Smooth muscle cell (in vitro differentiated cells): Measurements from ENCODE around the gene SENP2. TPM values are rescaled to one million over a fixed set of nuclear protein-coding genes. Genes with fewer than 3 reads are reported as not detected.
"Not testable (repeated sequence)": the region's sequence is repeated elsewhere in the genome, so short reads cannot be mapped to it uniquely, and the experiment has no call there.

ENCODE experiments used
- DNase-seq: peaks from one replicate; lab custom pipeline; 2025; ENCODE audit not compliant: unreplicated experiment; lab: John Stamatoyannopoulos, UW
- H2AFZ ChIP-seq: fragments of 200-600 bp; sonication (generic); 2 replicates; pipeline ENCODE4 v1.6.0; 2016; ENCODE audit warnings: antibody characterized with exemption, low read depth, mild to moderate bottlenecking
- H3F3A ChIP-seq: fragments of 200-600 bp; sonication (generic); 2 replicates; pipeline ENCODE4 v1.6.0; 2017; ENCODE audit warnings: antibody characterized with exemption, low read depth
- H3K27ac ChIP-seq: fragments of 200-600 bp; sonication (generic); 2 replicates; pipeline ENCODE4 v1.5.1; 2016; ENCODE audit warnings: low read depth, mild to moderate bottlenecking
- H3K27me3 ChIP-seq: fragments of 200-600 bp; sonication (generic); 2 replicates; pipeline ENCODE4 v1.6.1; 2016; ENCODE audit warnings: low read depth, mild to moderate bottlenecking
- H3K36me3 ChIP-seq: fragments of 200-600 bp; sonication (generic); 2 replicates; pipeline ENCODE4 v1.5.1; 2016; ENCODE audit warnings: low read depth
- H3K4me1 ChIP-seq: fragments of 200-600 bp; sonication (generic); 2 replicates; pipeline ENCODE4 v1.5.1; 2016; ENCODE audit warnings: low read depth
- H3K4me2 ChIP-seq: fragments of 200-600 bp; sonication (generic); 2 replicates; pipeline ENCODE4 v1.6.0; 2016; ENCODE audit warnings: mild to moderate bottlenecking
- H3K4me3 ChIP-seq: fragments of 200-600 bp; sonication (generic); 2 replicates; pipeline ENCODE4 v1.5.1; 2016; ENCODE audit warnings: mild to moderate bottlenecking
- H3K79me2 ChIP-seq: fragments of 200-600 bp; sonication (generic); 2 replicates; pipeline ENCODE4 v1.6.0; 2016; ENCODE audit warnings: low read depth, mild to moderate bottlenecking
- H3K9ac ChIP-seq: fragments of 200-600 bp; sonication (generic); 2 replicates; pipeline ENCODE4 v1.6.0; 2016; ENCODE audit warnings: low read depth
- H3K9me3 ChIP-seq: fragments of 200-600 bp; sonication (generic); replicated peaks from 2 replicates; pipeline ENCODE4 v1.5.1; 2016; ENCODE audit warnings: low read depth
- H4K20me1 ChIP-seq: fragments of 200-600 bp; sonication (generic); 2 replicates; pipeline ENCODE4 v1.6.0; 2016; ENCODE audit warnings: low read depth
- WGBS: methylation state at CpG from one replicate; pipeline ENCODE4 v1.1.7; 2016; ENCODE audit warnings: low lambda C conversion rate; 5-methylcytosine and 5-hydroxymethylcytosine counted together
- polyA plus RNA-seq: library from polyadenylated mRNA; unstranded; fragments of >200 nt; fragmentation: Nextera tagmentation; extraction: Ambion mirVana; gene quantifications from 2 replicates; pipeline ENCODE4 v1.2.1, GENCODE V29; 2016
- total RNA-seq: library from RNA; depleted of rRNA; stranded (reverse); fragments of >200 nt; gene quantifications from 2 replicates; pipeline ENCODE4 v1.2.3, GENCODE V29; 2014
- TF ChIP-seq, protein P1 (sequence below): fragments of 200-600 bp; sonication (generic); IDR thresholded peaks from 2 replicates; pipeline ENCODE4 v1.5.1; 2017; ENCODE audit warnings: borderline replicate concordance, mild to moderate bottlenecking, antibody characterized with exemption; ENCODE audit not compliant: insufficient read depth, poor library complexity, severe bottlenecking

SENP2 gene
- total and polyA plus RNA-seq, 2 experiments from 2014 or later: 22.9 to 27.4 TPM

DNA sequence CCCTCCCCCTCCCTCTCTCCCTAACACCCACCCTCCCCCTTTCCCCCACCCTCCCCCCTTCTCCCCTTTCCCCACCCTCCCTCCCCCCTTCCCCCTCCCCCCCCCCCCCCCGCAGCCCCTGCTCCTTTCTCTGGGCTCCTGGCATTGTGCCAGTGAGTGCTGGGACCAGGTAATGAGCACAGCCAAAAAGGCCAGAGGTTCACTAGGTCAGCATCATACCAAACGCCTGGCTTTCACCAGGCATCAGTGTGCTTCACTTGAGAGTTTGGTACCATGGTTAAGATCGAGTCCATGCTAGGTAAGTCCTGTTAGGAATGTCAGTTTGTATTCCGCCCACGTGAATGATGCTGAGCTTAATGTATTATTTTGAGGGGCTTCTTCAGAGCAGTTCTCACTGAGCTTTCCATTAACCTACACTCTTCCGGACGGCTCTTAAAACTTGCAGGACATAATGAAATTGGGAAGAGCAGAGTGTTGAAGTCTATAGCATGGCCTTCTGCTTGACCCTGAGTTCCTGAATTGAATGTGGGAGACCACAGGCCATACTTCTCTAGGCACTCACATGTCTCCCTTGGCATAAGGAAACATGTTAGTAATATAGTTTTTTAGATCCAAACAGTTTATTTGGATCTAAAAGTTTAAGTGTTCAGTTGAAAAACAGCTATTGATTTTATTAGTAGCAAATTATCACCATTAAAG lies 45.6 kb downstream of the SENP2 start:
- Histone ChIP-seq H3K4me2 (no peak overlapping the region), H3K9ac (no peak overlapping the region), H2AFZ (no peak overlapping the region), H3K4me1 (no peaks in the 10 kb centered on the region), H3F3A (no peaks in the 10 kb centered on the region), H3K36me3 (no peaks in the 10 kb centered on the region), H4K20me1 (no peaks in the 10 kb centered on the region), H3K27me3 (no peaks in the 10 kb centered on the region), H3K27ac (no peak overlapping the region), H3K9me3 (no peaks in the 10 kb centered on the region), H3K4me3 (no peak overlapping the region), H3K79me2 (no peaks in the 10 kb centered on the region)
- no peak for DNase-seq
- TF ChIP-seq, protein P1, sequence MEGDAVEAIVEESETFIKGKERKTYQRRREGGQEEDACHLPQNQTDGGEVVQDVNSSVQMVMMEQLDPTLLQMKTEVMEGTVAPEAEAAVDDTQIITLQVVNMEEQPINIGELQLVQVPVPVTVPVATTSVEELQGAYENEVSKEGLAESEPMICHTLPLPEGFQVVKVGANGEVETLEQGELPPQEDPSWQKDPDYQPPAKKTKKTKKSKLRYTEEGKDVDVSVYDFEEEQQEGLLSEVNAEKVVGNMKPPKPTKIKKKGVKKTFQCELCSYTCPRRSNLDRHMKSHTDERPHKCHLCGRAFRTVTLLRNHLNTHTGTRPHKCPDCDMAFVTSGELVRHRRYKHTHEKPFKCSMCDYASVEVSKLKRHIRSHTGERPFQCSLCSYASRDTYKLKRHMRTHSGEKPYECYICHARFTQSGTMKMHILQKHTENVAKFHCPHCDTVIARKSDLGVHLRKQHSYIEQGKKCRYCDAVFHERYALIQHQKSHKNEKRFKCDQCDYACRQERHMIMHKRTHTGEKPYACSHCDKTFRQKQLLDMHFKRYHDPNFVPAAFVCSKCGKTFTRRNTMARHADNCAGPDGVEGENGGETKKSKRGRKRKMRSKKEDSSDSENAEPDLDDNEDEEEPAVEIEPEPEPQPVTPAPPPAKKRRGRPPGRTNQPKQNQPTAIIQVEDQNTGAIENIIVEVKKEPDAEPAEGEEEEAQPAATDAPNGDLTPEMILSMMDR: no peak
- 96% methylated on average over 6 of the region's 7 CpGs for WGBS

DNA sequence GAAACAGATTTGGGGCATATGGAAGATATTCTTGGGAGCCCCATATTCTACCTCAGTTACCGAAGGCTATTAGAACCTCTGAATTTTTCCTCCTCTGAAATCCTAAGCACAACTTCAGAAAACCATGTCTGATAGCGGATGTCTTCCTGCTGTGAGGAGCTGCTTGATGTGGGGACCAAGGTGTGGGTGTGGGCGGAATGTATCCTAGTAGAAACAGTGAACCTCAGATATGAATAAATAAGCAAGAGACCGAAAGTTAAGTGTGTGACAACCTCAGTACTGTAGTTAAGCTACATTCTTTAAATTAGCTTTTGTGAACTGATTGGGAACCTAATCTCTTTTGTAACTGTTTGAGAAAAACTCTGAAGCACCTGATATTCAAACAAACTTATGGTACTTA lies 46.9 kb downstream of the SENP2 start:
- Histone ChIP-seq H4K20me1 (no peaks in the 10 kb centered on the region), H3K9ac (no peak overlapping the region)

DNA sequence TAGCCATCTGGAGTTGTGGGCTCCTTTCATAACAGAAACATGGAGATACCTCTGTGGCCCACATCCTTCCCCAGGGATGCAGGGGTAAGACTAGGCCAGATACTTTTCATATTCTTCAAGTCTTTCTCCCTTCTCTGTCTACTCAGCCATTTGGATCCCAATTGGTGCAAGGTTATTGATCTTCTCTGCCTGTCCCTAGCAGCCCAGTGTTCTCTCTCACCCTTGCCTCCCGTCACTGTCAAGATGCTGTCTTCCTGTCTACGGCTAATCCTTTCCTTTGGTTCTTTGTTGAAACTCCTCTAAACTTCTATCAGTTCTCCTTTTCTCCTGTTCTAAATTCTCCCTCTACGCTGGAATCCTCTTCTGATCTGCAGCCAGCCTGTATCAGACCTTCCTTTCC lies 51.3 kb downstream of the SENP2 start:
- Histone ChIP-seq H3K4me3 (no peak overlapping the region), H3K27ac (no peak overlapping the region), H2AFZ (no peak overlapping the region), H3K4me2 (no peak overlapping the region), H3K9me3 (no peaks in the 10 kb centered on the region), H3K27me3 (no peaks in the 10 kb centered on the region), H3K4me1 (no peaks in the 10 kb centered on the region), H3K9ac (no peak overlapping the region), H3F3A (peaks cover 6% of the 10 kb centered on the region), H3K36me3 (no peaks in the 10 kb centered on the region), H4K20me1 (no peaks in the 10 kb centered on the region), H3K79me2 (no peaks in the 10 kb centered on the region)
- DNase-seq: no peak
- TF ChIP-seq, protein P1: no peak
- WGBS: 87% methylated on average over 3 of the region's 3 CpGs

More for the DNA sequence above, 46.9 kb downstream of the SENP2 start:
- TF ChIP-seq, protein P1: no peak
- no peaks in the 10 kb centered on the region for H3K4me1 ChIP-seq
- H3K27me3 ChIP-seq: no peaks in the 10 kb centered on the region
- 89% methylated on average over 4 of the region's 4 CpGs for WGBS
- H3K4me3 ChIP-seq: no peak overlapping the region
- DNase-seq: no peak
- H3F3A ChIP-seq: no peaks in the 10 kb centered on the region
- H3K4me2 ChIP-seq: no peak overlapping the region
- no peak overlapping the region for H2AFZ ChIP-seq
- H3K36me3 ChIP-seq: no peaks in the 10 kb centered on the region
- H3K27ac ChIP-seq: no peak overlapping the region
- no peaks in the 10 kb centered on the region for H3K9me3 ChIP-seq
- no peaks in the 10 kb centered on the region for H3K79me2 ChIP-seq

DNA sequence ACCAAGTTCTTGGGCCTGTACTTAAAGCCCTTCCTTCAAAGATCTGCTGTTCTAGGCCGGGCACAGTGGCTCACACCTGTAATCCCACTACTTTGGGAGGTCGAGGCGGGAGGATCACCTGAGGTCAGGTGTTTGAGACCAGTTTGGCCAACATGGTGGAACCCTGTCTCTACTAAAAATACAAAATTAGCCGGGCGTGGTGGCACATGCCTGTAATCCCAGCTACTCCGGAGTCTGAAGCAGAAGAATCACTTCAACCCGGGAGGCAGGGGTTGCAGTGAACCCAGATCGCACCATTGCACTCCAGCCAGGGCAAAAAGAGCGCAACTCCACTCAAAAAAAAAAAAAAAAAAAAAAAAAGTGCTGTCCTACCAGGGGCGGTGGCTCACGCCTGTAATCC lies 52.6 kb downstream of the SENP2 start:
- H3K36me3 ChIP-seq, H3K9ac ChIP-seq, H3K4me3 ChIP-seq, H2AFZ ChIP-seq, H3F3A ChIP-seq, H3K79me2 ChIP-seq, H3K9me3 ChIP-seq, H3K4me1 ChIP-seq, DNase-seq, H3K4me2 ChIP-seq, H3K27me3 ChIP-seq, H3K27ac ChIP-seq, H4K20me1 ChIP-seq: not testable (repeated sequence)
- WGBS: over 99% methylated on average over 11 of the region's 11 CpGs
